HG02973 (cell line): ENCODE data around the gene PODXL.
"Not testable (repeated sequence)": the region's sequence is repeated elsewhere in the genome, so short reads cannot be mapped to it uniquely, and the experiment has no call there.

Experiments
- ATAC-seq: cut with Tn5 transposase; IDR thresholded peaks from one replicate; pipeline ENCODE4 v1.9.1; 2021; ENCODE audit warnings: moderate library complexity; ENCODE audit not compliant: unreplicated experiment

PODXL gene

GRCh38 chr7:131497454-131497853, 59.0 kb downstream of the PODXL start:
- no peak for ATAC-seq

- no peak for ATAC-seq
Measured at GRCh38 chr7:131495669-131496498, 60.5 kb downstream of the PODXL start.

- ATAC-seq = no peak
Measured at GRCh38 chr7:131494182-131494581, 62.2 kb downstream of the PODXL start.

- ATAC-seq = no peak
Measured at GRCh38 chr7:131493581-131493980, 62.8 kb downstream of the PODXL start.

- no peak for ATAC-seq
Measured at GRCh38 chr7:131493081-131493480, 63.3 kb downstream of the PODXL start.

GRCh38 chr7:131489881-131490280, 66.5 kb downstream of the PODXL start:
- ATAC-seq = no peak

GRCh38 chr7:131489196-131489595, 67.2 kb downstream of the PODXL start:
- ATAC-seq = no peak

- no peak for ATAC-seq
Measured at GRCh38 chr7:131488361-131488760, 68.1 kb downstream of the PODXL start.

GRCh38 chr7:131487217-131487616, 69.2 kb downstream of the PODXL start:
- no peak for ATAC-seq

GRCh38 chr7:131486346-131486745, 70.1 kb downstream of the PODXL start:
- no peak for ATAC-seq

GRCh38 chr7:131483586-131483985, 72.8 kb downstream of the PODXL start:
- ATAC-seq = peak; percentile 46

GRCh38 chr7:131482800-131483199, 73.6 kb downstream of the PODXL start:
- ATAC-seq = no peak

GRCh38 chr7:131480384-131481315, 75.8 kb downstream of the PODXL start:
- no peak for ATAC-seq

- no peak for ATAC-seq
Measured at GRCh38 chr7:131476740-131477139, 79.7 kb downstream of the PODXL start.

GRCh38 chr7:131471250-131472004, 85.0 kb downstream of the PODXL start:
- ATAC-seq = no peak

GRCh38 chr7:131467788-131468187, 88.6 kb downstream of the PODXL start:
- ATAC-seq = no peak

GRCh38 chr7:131466735-131467365, 89.6 kb downstream of the PODXL start:
- ATAC-seq = no peak

GRCh38 chr7:131462715-131463114, 93.7 kb downstream of the PODXL start:
- not testable (repeated sequence) for ATAC-seq

- ATAC-seq = no peak
Measured at GRCh38 chr7:131462059-131462458, 94.4 kb downstream of the PODXL start.

GRCh38 chr7:131459256-131459655, 97.2 kb downstream of the PODXL start:
- no peak for ATAC-seq

- ATAC-seq = no peak
Measured at GRCh38 chr7:131456338-131456737, 100.1 kb downstream of the PODXL start.
